IPS-11a (cell line): Measurements from ENCODE around the gene DSCAML1.

Experiments used
- H3K4me3 ChIP-seq: one replicate; pipeline ENCODE4 v1.5.1; 2013; ENCODE audit warnings: low read depth, low read length, control low read depth

Gene DSCAML1

GRCh38 chr11:117731722-117732290, 65.2 kb downstream of the DSCAML1 start:
- H3K4me3 ChIP-seq: no peak overlapping the region

- no peak overlapping the region for H3K4me3 ChIP-seq
Observed at GRCh38 chr11:117730208-117730800, 66.7 kb downstream of the DSCAML1 start.

- no peak overlapping the region for H3K4me3 ChIP-seq
Observed at GRCh38 chr11:117725048-117725734, 71.8 kb downstream of the DSCAML1 start.

- no peak overlapping the region for H3K4me3 ChIP-seq
Observed at GRCh38 chr11:117724621-117725020, 72.4 kb downstream of the DSCAML1 start.

- no peak overlapping the region for H3K4me3 ChIP-seq
Observed at GRCh38 chr11:117724104-117724503, 72.9 kb downstream of the DSCAML1 start.

- H3K4me3 ChIP-seq: no peak overlapping the region
Observed at GRCh38 chr11:117723277-117724024, 73.6 kb downstream of the DSCAML1 start.

- H3K4me3 ChIP-seq: no peak overlapping the region
Observed at GRCh38 chr11:117722082-117722481, 74.9 kb downstream of the DSCAML1 start.

GRCh38 chr11:117720061-117720511, 76.9 kb downstream of the DSCAML1 start:
- no peak overlapping the region for H3K4me3 ChIP-seq

GRCh38 chr11:117719480-117719879, 77.5 kb downstream of the DSCAML1 start:
- no peak overlapping the region for H3K4me3 ChIP-seq

GRCh38 chr11:117717485-117718314, 79.3 kb downstream of the DSCAML1 start:
- H3K4me3 ChIP-seq: no peak overlapping the region

- H3K4me3 ChIP-seq: no peak overlapping the region
Observed at GRCh38 chr11:117716521-117717440, 80.2 kb downstream of the DSCAML1 start.

GRCh38 chr11:117715801-117716200, 81.2 kb downstream of the DSCAML1 start:
- no peak overlapping the region for H3K4me3 ChIP-seq

- no peak overlapping the region for H3K4me3 ChIP-seq
Observed at GRCh38 chr11:117713538-117713991, 83.5 kb downstream of the DSCAML1 start.

GRCh38 chr11:117712530-117712929, 84.5 kb downstream of the DSCAML1 start:
- no peak overlapping the region for H3K4me3 ChIP-seq

- no peak overlapping the region for H3K4me3 ChIP-seq
Observed at GRCh38 chr11:117711331-117711730, 85.7 kb downstream of the DSCAML1 start.

GRCh38 chr11:117710211-117710610, 86.8 kb downstream of the DSCAML1 start:
- H3K4me3 ChIP-seq: no peak overlapping the region

- no peak overlapping the region for H3K4me3 ChIP-seq
Observed at GRCh38 chr11:117706322-117706814, 90.6 kb downstream of the DSCAML1 start.

- H3K4me3 ChIP-seq: no peak overlapping the region
Observed at GRCh38 chr11:117705866-117706265, 91.2 kb downstream of the DSCAML1 start.

- no peak overlapping the region for H3K4me3 ChIP-seq
Observed at GRCh38 chr11:117704395-117705100, 92.5 kb downstream of the DSCAML1 start.
